K562 (cell line): ENCODE results near the gene WDR83. TPM values are rescaled to one million over a fixed set of nuclear protein-coding genes. Genes with fewer than 3 reads are reported as not detected.

Experiments used
- AFF1 ChIP-seq, 2 experiments: fragments of 450-650 bp; IDR thresholded peaks; 2 replicates each; pipeline ENCODE4 v1.6.1; 2018; ENCODE audit warnings: mild to moderate bottlenecking in 2 of 2, low read depth in 1 of 2; ENCODE audit not compliant: partially characterized antibody in 2 of 2
- ASH1L ChIP-seq: fragments of 450-650 bp; IDR thresholded peaks from 2 replicates; pipeline ENCODE4 v1.6.1; 2018; ENCODE audit warnings: borderline replicate concordance, mild to moderate bottlenecking, low read depth; ENCODE audit not compliant: partially characterized antibody
- C11orf30 ChIP-seq: fragments of 450-650 bp; IDR thresholded peaks from 2 replicates; pipeline ENCODE4 v1.6.1; 2016; ENCODE audit warnings: low read depth, mild to moderate bottlenecking
- CEBPG ChIP-seq, 3 experiments: fragments of 200-800 bp in 1 of 3; sonication (Bioruptor generic) in 1 of 3; sonication (generic) in 1 of 3; formaldehyde crosslinking in 1 of 3; IDR thresholded peaks in 2 of 3; conservative IDR thresholded peaks in 1 of 3; 2 replicates each; pipeline versions ENCODE4 v1.6.1 to v1.8.0; 2016 to 2022; ENCODE audit warnings: missing compliant biosample characterization in 2 of 3, missing genetic modification characterization in 2 of 3, mild to moderate bottlenecking in 1 of 3, missing genetic modification reagents in 1 of 3
- FOXM1 ChIP-seq, 2 experiments: fragments of 450-650 bp in 1 of 2; sonication (generic) in 1 of 2; formaldehyde crosslinking in 1 of 2; IDR thresholded peaks; 2 replicates each; pipeline versions ENCODE4 v1.6.1 to v1.9.0; 2017 to 2022; ENCODE audit warnings: low read depth in 2 of 2, mild to moderate bottlenecking in 2 of 2, missing genetic modification reagents in 1 of 2, moderate library complexity in 1 of 2
- HLTF ChIP-seq: fragments of 450-650 bp; IDR thresholded peaks from 2 replicates; pipeline ENCODE4 v1.6.1; 2016
- HNRNPLL ChIP-seq: fragments of 200-400 bp; formaldehyde crosslinking; IDR thresholded peaks from 2 replicates; pipeline ENCODE4 v1.6.1; 2017; ENCODE audit warnings: low read length, low read depth, mild to moderate bottlenecking; ENCODE audit not compliant: poor library complexity, severe bottlenecking
- MAFK ChIP-seq: IDR thresholded peaks from 2 replicates; pipeline ENCODE4 v1.6.1; 2011; ENCODE audit warnings: low read length, improper control_type of control experiment
- MBD1 ChIP-seq: fragments of 250-450 bp; sonication (Bioruptor Pico); IDR thresholded peaks from 2 replicates; pipeline ENCODE4 v1.8.0; 2022; ENCODE audit warnings: inconsistent platforms
- NR3C1 ChIP-seq: sonication (generic); formaldehyde crosslinking; IDR thresholded peaks from 2 replicates; pipeline ENCODE4 v1.8.1; 2022; ENCODE audit warnings: missing genetic modification reagents
- RFX7 ChIP-seq: fragments of 250-450 bp; sonication (Bioruptor Pico); IDR thresholded peaks from 2 replicates; pipeline ENCODE4 v1.5.1; 2021; ENCODE audit warnings: mild to moderate bottlenecking
- SREBF1 ChIP-seq: fragments of 150-350 bp; IDR thresholded peaks from 2 replicates; pipeline ENCODE4 v1.6.1; 2014; ENCODE audit warnings: antibody characterized with exemption, low read depth, low read length, borderline replicate concordance
- TSC22D4 ChIP-seq: fragments of 450-650 bp; IDR thresholded peaks from 2 replicates; pipeline ENCODE4 v1.6.1; 2016; ENCODE audit warnings: missing genetic modification characterization, missing biosample characterization, control low read depth
- ZBTB9 ChIP-seq: fragments of 450-650 bp; formaldehyde crosslinking; IDR thresholded peaks from 2 replicates; pipeline ENCODE4 v1.4.0; 2020; ENCODE audit warnings: mild to moderate bottlenecking, moderate library complexity
- ZNF274 ChIP-seq: IDR thresholded peaks from 2 replicates; pipeline ENCODE4 v1.6.1; 2011; ENCODE audit warnings: low read depth, mild to moderate bottlenecking, low read length, moderate library complexity, borderline replicate concordance
- ZNF311 ChIP-seq: fragments of 250-450 bp; sonication (Bioruptor Pico); IDR thresholded peaks from 2 replicates; pipeline ENCODE4 v1.4.0; 2020; ENCODE audit warnings: mild to moderate bottlenecking, moderate library complexity
- polyA plus RNA-seq, 8 experiments: library from polyadenylated mRNA; depleted of rRNA in 4 of 8; stranded (reverse) in 5 of 8; unstranded in 3 of 8; fragments of >200 nt; fragmentation: Nextera tagmentation in 2 of 8; fragmentation: Illumina TruSeq in 1 of 8; extraction: Ambion mirVana in 2 of 8; extraction: Trizol in 1 of 8; gene quantifications; 2 replicates each; pipeline versions ENCODE4 v1.2.1 to v1.2.3, GENCODE V29; 2011 to 2014; ENCODE audit warnings: inconsistent platforms in 1 of 8, missing spikeins in 1 of 8
- total RNA-seq, 7 experiments: library from RNA; depleted of rRNA in 6 of 7; stranded (reverse); fragments of >200 nt in 6 of 7; fragmentation: Illumina TruSeq in 2 of 7; extraction: Trizol in 2 of 7; gene quantifications; 2 replicates each; pipeline versions ENCODE4 v1.2.1 to v1.2.3, GENCODE V29; 2011 to 2021; ENCODE audit warnings: low replicate concordance in 1 of 7
- TF ChIP-seq, protein P1 (sequence below): fragments of 250-450 bp; sonication (Bioruptor Pico); IDR thresholded peaks from 2 replicates; pipeline ENCODE4 v1.8.0; 2022; ENCODE audit warnings: moderate library complexity, mild to moderate bottlenecking, inconsistent platforms

WDR83 gene
- total and polyA plus RNA-seq, 9 of the 15 experiments (the other 6 are each of a cell fraction or from before 2014, with no cell fraction given), result 0.52 to 21.3 (median 4.2) TPM

- TF ChIP-seq ZNF311 (CRISPR knock-in tag) (no peak), RFX7 (CRISPR knock-in tag) (no peak), ASH1L (no peak), CEBPG (CRISPR knock-in tag; IDR thresholded peaks at IDR 0.05) (no peak), CEBPG (tag; conservative IDR thresholded peaks at IDR 0.05 in 1 of 2, IDR thresholded peaks at IDR 0.05 in 1 of 2) (no peak), ZNF274 (no peak), HNRNPLL (peak; percentile 61), AFF1 (IDR thresholded peaks at IDR 0.05; ENCODE audit: low read depth in 1 of 2, partially characterized antibody in 2 of 2) (peak in 1 of 2 experiments; percentile 89), SREBF1 (no peak), FOXM1 (IDR thresholded peaks at IDR 0.05; ENCODE audit: low read depth) (no peak), FOXM1 (CRISPR knock-in tag; IDR thresholded peaks at IDR 0.05; ENCODE audit: low read depth) (no peak), TSC22D4 (tag) (no peak), ZBTB9 (CRISPR knock-in tag) (no peak), MBD1 (CRISPR knock-in tag) (no peak), C11orf30 (no peak), HLTF (no peak), NR3C1 (CRISPR knock-in tag) (no peak), MAFK (no peak)
- TF ChIP-seq, protein P1, sequence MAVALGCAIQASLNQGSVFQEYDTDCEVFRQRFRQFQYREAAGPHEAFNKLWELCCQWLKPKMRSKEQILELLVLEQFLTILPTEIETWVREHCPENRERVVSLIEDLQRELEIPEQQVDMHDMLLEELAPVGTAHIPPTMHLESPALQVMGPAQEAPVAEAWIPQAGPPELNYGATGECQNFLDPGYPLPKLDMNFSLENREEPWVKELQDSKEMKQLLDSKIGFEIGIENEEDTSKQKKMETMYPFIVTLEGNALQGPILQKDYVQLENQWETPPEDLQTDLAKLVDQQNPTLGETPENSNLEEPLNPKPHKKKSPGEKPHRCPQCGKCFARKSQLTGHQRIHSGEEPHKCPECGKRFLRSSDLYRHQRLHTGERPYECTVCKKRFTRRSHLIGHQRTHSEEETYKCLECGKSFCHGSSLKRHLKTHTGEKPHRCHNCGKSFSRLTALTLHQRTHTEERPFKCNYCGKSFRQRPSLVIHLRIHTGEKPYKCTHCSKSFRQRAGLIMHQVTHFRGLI (CRISPR knock-in tag), result no peak
Observed at GRCh38 chr19:12723641-12724426, 57.2 kb downstream of the WDR83 start, which contains the start of gene TNPO2 (continued).
